T-helper 2 cell (primary cell): ENCODE data around the gene SKP1.

Experiments
- DNase-seq, 5 experiments: peaks; one replicate each; pipeline versions ENCODE4 v3.0.0 to v3.0.0-alpha.2; 2012 to 2022

SKP1 gene

GRCh38 chr5:134111741-134112647 is 64.8 kb downstream of the SKP1 start:
- peak in 2 of 5 experiments; percentile 46 to 87 for DNase-seq

GRCh38 chr5:134110382-134110781 is 66.4 kb downstream of the SKP1 start:
- DNase-seq, result no peak

GRCh38 chr5:134107779-134108178 is 69.0 kb downstream of the SKP1 start:
- DNase-seq, result no peak

- DNase-seq, result no peak
These were observed 69.6 kb downstream of the SKP1 start for GRCh38 chr5:134106991-134107701.

- no peak for DNase-seq
These were observed 72.6 kb downstream of the SKP1 start for GRCh38 chr5:134103998-134104654.

GRCh38 chr5:134103397-134103796 is 73.4 kb downstream of the SKP1 start:
- peak in 2 of 5 experiments; percentile 35 to 50 for DNase-seq

- DNase-seq, result peak; percentile 49 to 65 (median 60)
These were observed 74.9 kb downstream of the SKP1 start for GRCh38 chr5:134101686-134102439.

- DNase-seq, result peak in 4 of 5 experiments; percentile 68 to 84 (median 78)
These were observed 76.3 kb downstream of the SKP1 start for GRCh38 chr5:134100283-134101091.

GRCh38 chr5:134099939-134100282 is 76.8 kb downstream of the SKP1 start:
- DNase-seq, result no peak

- no peak for DNase-seq
These were observed 77.4 kb downstream of the SKP1 start for GRCh38 chr5:134099288-134099872.
